H54 (cell line): ENCODE data around the gene DNAH7.
"Not testable (repeated sequence)": the region's sequence is repeated elsewhere in the genome, so short reads cannot be mapped to it uniquely, and the experiment has no call there.

Experiments
- DNase-seq: peaks from one replicate; pipeline ENCODE4 v3.0.0; 2011; ENCODE audit warnings: low spot score, mixed read lengths; ENCODE audit not compliant: insufficient read length
- FAIRE-seq: peaks from 3 replicates; lab custom pipeline; 2011; peaks lifted over from hg19 to GRCh38; lab: Jason Lieb, UNC
- POLR2A ChIP-seq: IDR thresholded peaks from 2 replicates; pipeline ENCODE4 v1.6.1; 2011; ENCODE audit warnings: low read depth, mild to moderate bottlenecking, low read length

DNAH7 gene

DNA sequence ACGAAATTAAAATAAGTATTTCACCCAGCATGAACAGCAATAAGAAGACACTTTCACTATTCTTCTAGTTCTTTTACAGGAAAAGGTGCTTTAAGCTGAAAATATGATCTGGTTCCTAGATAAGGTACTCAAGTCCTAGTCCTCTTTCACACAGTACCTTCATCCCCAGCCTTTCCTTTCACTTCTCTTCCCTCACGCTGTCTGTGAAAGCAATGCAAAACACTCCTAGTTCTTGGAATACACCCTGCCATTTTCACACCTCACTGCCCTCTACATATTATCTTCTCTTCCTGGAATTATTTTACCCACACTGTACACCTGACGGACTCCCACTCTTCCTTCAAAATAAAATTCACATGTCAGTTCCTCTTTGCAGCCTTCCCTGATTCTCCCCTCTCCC, 82.9 kb downstream of the DNAH7 start:
- no peak for FAIRE-seq
- no peak for TF ChIP-seq POLR2A
- no peak for DNase-seq

GRCh38 chr2:195984923-195985726, 83.5 kb downstream of the DNAH7 start:
- DNase-seq (no peak), FAIRE-seq (no peak)
- TF ChIP-seq POLR2A: no peak

DNA sequence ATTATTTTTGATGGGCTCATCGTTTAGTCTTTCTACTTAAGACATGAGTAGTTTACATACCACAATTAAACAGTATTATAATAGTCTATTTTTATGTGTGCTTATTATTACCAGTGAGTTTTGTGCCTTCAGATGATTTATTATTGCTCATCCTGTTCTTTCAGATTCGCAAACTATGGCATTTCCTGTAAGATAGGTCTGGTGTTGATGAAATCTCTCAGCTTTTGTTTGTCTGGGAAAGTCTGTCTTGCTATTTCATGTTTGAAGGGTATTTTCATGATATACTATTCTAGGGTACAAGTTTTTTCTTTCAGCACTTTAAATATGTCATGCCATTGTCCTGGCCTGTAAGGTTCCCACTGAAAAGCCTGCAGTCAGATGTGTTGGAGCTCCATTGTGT, 101.3 kb downstream of the DNAH7 start:
- no peak for DNase-seq
- TF ChIP-seq POLR2A: no peak
- FAIRE-seq: no peak

DNA sequence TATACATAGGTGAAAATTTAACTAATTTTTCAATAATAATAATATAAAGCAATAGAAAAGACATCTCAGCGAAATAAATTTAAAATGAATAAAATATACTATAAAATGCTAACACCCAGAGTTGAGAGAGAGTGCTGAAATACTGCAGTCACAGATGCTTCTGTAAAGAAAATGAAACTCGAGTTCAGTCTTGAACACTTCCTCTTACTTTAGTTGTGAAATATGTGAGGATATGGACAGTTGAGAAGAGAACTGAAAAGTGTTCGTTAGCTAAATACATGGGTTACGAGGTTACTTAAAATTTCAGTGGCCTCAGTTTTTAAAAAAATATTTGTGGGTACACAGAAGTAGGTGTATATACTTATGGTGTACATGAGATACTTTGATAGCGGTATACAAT, 106.8 kb downstream of the DNAH7 start:
- TF ChIP-seq POLR2A: no peak
- FAIRE-seq: no peak
- no peak for DNase-seq

DNA sequence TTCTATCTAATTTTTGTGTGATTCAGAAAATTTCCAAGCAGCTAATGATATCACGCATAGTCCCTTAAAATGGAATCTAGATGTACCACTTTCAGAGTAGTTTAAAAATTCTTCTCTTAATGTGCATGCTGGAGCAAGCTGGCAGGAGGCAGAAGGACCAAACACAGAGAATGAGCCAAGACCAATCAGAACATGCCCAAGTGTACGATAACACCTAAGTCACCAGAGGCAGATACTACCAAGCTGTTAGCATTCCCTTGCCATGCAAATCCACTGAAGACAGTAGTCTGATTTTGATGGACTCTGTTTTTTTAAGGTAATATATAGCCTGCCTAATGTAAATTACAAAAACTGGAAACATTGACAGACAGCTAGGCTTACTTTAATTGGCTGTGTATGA, 109.3 kb downstream of the DNAH7 start:
- no peak for FAIRE-seq
- no peak for TF ChIP-seq POLR2A

DNA sequence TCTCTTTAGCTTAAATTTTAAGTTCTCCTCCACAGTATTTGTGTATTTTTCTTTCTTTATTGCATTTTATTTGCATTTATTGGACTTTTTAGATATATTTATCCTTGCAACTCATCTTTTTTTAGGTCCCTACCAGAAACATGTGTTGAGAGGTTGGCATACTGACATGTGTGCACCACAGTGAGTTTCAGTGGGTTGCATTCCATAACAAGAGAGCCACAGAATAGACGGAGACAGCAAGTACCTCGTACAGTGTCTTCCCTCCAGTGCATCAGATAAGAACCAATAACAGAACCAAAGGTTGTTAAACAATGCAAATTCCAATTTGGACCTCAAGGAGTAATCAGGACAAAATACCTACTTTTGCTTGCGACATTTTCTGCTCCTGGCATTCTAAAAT, 111.9 kb downstream of the DNAH7 start:
- FAIRE-seq (no peak), DNase-seq (no peak)
- no peak for TF ChIP-seq POLR2A

More for the DNA sequence above, 109.3 kb downstream of the DNAH7 start:
- DNase-seq: no peak

DNA sequence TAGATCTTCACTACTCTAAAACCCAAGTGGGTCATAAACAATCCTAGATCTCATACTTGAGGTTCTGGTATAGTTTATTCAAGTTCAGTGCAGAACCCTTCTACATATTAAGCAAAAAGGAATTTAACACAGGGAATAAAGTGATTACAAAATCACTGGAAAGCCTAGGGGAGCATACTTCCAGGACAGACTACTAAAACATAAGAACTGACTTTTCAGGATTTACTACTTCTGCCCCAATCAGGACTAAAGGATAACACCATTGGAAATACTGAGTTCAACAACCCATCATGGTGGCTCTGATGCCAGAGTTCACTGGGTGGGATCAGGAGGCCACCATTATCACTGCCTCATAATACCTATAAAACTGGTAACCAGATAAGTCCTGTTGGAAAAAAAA, 123.6 kb downstream of the DNAH7 start:
- no peak for FAIRE-seq
- TF ChIP-seq POLR2A: no peak

DNA sequence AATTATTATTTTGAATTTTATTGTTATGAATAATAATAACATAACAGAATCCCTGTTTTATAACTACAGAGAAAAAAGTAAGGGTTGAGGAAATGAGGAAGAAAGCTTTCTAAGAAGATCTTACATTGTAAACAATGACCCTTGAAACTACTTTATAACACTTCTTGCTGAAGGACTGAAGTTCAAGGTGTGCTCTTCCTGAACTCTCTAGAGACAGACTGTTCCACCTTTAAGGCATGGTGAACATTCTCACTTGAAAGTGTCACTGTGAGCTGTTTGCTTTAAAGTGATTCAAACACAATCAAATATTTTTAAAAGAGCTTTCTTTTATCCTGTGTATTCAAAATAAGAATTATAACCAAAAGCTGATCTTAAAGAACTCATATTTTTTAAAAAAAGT, 131.5 kb downstream of the DNAH7 start:
- FAIRE-seq (no peak), DNase-seq (no peak)
- TF ChIP-seq POLR2A: no peak

More for the DNA sequence above, 123.6 kb downstream of the DNAH7 start:
- DNase-seq: no peak

GRCh38 chr2:195934484-195934883, 134.2 kb downstream of the DNAH7 start:
- no peak for TF ChIP-seq POLR2A
- no peak for DNase-seq
- FAIRE-seq: no peak

DNA sequence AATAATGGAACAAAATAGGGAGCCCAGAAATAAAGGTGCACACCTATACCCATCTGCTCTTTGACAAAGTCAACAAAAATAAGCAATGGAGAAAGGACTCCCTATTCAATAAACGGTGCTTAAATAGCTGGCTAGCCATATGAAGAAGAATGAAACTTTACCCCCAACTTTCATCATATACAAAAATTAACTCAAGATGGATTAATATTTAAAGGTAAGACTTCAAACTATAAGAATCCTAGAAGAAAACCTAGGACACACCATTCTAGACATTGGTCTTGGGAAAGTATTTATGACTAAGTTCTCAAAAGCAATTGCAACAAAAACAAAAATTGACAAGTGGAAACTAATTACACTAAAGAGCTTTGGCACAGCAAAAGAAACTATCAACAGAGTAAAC, 139.1 kb downstream of the DNAH7 start:
- DNase-seq: no peak
- TF ChIP-seq POLR2A: no peak
- FAIRE-seq: no peak

- no peak for TF ChIP-seq POLR2A
- DNase-seq: no peak
- FAIRE-seq: no peak
These were observed 143.5 kb downstream of the DNAH7 start for GRCh38 chr2:195925120-195925519.

DNA sequence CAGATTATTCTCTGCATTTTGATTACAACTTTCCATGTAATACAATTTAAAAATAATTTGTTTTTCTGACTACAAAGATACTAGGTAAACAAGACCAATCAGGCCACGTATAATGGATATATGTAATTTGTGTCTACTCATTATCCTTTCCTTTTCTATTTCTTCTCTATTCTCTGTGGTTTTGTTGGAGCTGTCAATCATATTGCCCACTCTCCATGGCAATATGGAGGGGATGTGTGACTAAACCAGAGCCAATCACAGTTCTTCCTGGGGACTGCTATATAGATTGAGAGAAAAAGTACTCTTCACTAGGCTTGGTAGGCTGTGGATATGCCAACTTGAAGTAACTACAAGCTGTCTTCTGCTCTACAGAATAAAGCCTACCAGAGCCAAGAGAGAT, 144.7 kb downstream of the DNAH7 start:
- TF ChIP-seq POLR2A: no peak
- no peak for DNase-seq
- no peak for FAIRE-seq

DNA sequence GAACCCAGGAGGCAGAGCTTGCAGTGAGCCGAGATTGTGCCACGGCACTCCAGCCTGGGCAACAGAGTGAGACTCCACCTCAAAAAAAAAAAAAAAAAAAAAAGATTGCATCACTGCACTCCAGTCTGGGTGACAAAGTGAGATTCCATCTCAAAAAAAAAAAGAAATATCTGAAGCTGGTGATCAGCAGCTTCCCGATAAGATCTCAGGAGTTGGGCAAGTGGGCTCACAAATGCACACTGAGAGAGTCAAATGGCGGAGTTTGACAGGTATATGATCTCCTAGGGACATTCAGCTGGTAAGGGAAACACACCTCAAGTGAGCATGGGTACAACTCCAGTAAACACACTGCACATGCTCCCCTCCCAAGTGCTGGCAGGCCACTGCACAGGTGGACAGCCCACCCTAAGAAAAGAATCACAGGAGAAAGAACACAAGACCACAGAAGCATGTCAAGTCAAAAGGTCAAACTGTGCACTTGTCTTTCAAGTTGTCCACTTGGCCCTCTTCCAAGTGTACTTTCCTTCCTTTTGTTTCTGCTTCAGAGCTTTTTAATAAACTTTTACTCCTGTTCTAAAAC, 151.5 kb downstream of the DNAH7 start:
- FAIRE-seq, DNase-seq: not testable (repeated sequence)

GRCh38 chr2:195912079-195912478, 156.6 kb downstream of the DNAH7 start:
- no peak for FAIRE-seq
- no peak for TF ChIP-seq POLR2A
- no peak for DNase-seq

DNA sequence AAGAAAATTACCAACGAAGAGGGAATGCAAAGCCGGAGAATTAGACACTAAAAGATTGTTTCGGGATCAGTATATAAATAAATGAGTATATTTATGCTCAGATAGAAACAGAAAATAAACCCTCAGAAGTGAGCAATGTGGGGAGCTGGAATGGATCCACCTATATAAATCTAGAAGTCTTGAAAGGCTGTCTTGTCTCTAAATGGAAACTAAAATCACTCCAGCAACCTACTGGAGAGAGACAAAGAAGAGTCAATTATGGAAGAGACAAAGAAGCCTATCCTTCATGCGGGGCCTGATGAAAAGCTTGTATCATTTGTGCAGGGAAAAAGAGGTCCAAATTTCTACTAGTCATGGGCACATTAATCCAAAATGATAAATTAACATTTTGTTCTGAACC, 158.1 kb downstream of the DNAH7 start:
- TF ChIP-seq POLR2A: no peak
- FAIRE-seq: no peak
- DNase-seq: no peak

- TF ChIP-seq POLR2A: no peak
- DNase-seq (no peak), FAIRE-seq (no peak)
These were observed 158.7 kb downstream of the DNAH7 start for GRCh38 chr2:195909926-195910325.
